ENCODE results near the gene NT5DC4. TPM values are rescaled to one million over a fixed set of nuclear protein-coding genes. Genes with fewer than 3 reads are reported as not detected.

Gene NT5DC4
- total and polyA plus RNA-seq, 2 of the 8 experiments (the other 6 are each of a cell fraction or from before 2014, with no cell fraction given): not detected

DNA sequence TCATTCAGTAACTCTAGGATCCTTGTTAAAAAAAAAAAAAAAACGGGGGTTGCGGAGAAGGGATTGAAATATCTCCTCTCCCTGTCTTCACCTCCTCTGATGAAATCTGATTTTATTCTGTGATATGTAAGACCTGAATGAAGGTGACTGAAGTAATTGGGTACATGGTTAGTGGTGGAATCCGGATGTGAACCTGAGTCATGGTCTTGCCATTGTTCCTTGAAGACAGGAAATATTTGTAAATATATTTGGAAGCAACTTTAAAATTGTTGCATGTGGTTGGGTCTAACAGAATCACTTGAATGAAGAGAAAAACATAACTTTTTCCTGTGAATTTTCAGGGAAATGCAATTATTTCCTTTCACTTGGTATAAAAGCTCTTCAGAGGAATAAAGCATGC, 66.5 kb downstream of the NT5DC4 start:
- Histone ChIP-seq H3K79me2 (ENCODE audit: control insufficient read depth in 1 of 2, insufficient read depth in 2 of 2, low read length in 2 of 2) (no peaks in the 10 kb centered on the region), H2BK120ac (replicated peaks; ENCODE audit: low read depth, low read length) (no peak overlapping the region), H3K23ac (ENCODE audit: insufficient read length) (no peak overlapping the region), H3K18ac (ENCODE audit: extremely low read depth, low read length) (no peak overlapping the region), H3K4ac (replicated peaks; ENCODE audit: insufficient read length, low read depth, low read length) (no peak overlapping the region), H3K4me2 (ENCODE audit: insufficient read depth in 1 of 2, low read depth in 2 of 2, low read length in 2 of 2) (no peak overlapping the region), H2BK15ac (ENCODE audit: low read length) (no peak overlapping the region), H3K4me1 (replicated peaks in 1 of 4; ENCODE audit: control insufficient read depth in 3 of 4, insufficient read depth in 4 of 4, low read length in 3 of 4) (peaks cover 1 to 18% (median 7%) of the 10 kb centered on the region in 4 experiments; a peak in 6 of 7 replicates), H3K4me3 (ENCODE audit: extremely low read depth in 1 of 4, insufficient read depth in 2 of 4, low read depth in 3 of 4, low read length in 4 of 4) (no peak overlapping the region), H2AK5ac (ENCODE audit: low read depth, low read length) (no peak overlapping the region), H2AFZ (ENCODE audit: low read length) (no peak overlapping the region), H2BK5ac (ENCODE audit: low read depth, low read length) (no peak overlapping the region), H3K9me3 (ENCODE audit: insufficient read depth in 2 of 2, low read depth in 1 of 2, low read length in 1 of 2) (peaks cover 0 to 3% of the 10 kb centered on the region in 2 experiments; a peak in 1 of 4 replicates), H3K14ac (ENCODE audit: insufficient read length) (no peak overlapping the region), H3K27me3 (replicated peaks in 1 of 4; ENCODE audit: control insufficient read depth in 3 of 4, extremely low read depth in 1 of 4, insufficient read depth in 3 of 4, low read length in 3 of 4) (no peaks in the 10 kb centered on the region), H3K9ac (replicated peaks in 1 of 4; ENCODE audit: extremely low read depth in 1 of 4, low read depth in 3 of 4, low read length in 3 of 4) (no peak overlapping the region), H4K5ac (ENCODE audit: insufficient read length, low read depth, low read length) (no peak overlapping the region), H3K56ac (replicated peaks; ENCODE audit: insufficient read length, low read depth, low read length) (no peak overlapping the region), H4K20me1 (replicated peaks in 1 of 2; ENCODE audit: control insufficient read depth in 1 of 2, insufficient read depth in 2 of 2, low read length in 2 of 2) (no peaks in the 10 kb centered on the region), H4K8ac (ENCODE audit: extremely low read depth, insufficient read depth, low read length) (no peak overlapping the region), H3K36me3 (ENCODE audit: control insufficient read depth in 2 of 4, insufficient read depth in 4 of 4, low read length in 3 of 4) (no peaks in the 10 kb centered on the region), H3K27ac (ENCODE audit: low read depth, low read length) (no peak overlapping the region), H2BK12ac (ENCODE audit: low read depth, low read length) (no peak overlapping the region), H3K23me2 (ENCODE audit: low read depth, low read length) (no peaks in the 10 kb centered on the region), H2BK20ac (ENCODE audit: low read length) (no peak overlapping the region), H4K91ac (replicated peaks; ENCODE audit: insufficient read length, low read length) (no peak overlapping the region), H3K79me1 (ENCODE audit: low read depth, low read length) (no peaks in the 10 kb centered on the region)
- 84% methylated on average over 3 of the region's 3 CpGs; no CpG with 5 or more reads in 1 of the 2 experiments for WGBS, 2 experiments (ENCODE audit: extremely low coverage in 1 of 2, insufficient coverage in 1 of 2, insufficient read length in 1 of 2, insufficient replicate concordance in 2 of 2, low coverage in 1 of 2, low lambda C conversion rate in 2 of 2, missing lambda C conversion rate in 1 of 2)
- ChIA-PET CTCF (ENCODE audit: partially characterized antibody) (interaction anchor here (0.7 to 1.4 kb wide), 2 partner anchors 60 to 559 kb away, joined by 3 read pairs; no protein-coding TSS in a partner anchor), POLR2A (ENCODE audit: partially characterized antibody) (no interaction called here)
- no peak for DNase-seq (ENCODE audit: low read depth in 1 of 2, low spot score in 2 of 2)
- no peak for FAIRE-seq
- no peak for TF ChIP-seq TCF12 (IDR thresholded peaks at IDR 0.05; ENCODE audit: low read depth, low read length)
- no peak for TF ChIP-seq RFX5 (IDR thresholded peaks at IDR 0.05; ENCODE audit: borderline replicate concordance, low read depth, low read length)
- TF ChIP-seq GTF2F1 (IDR thresholded peaks at IDR 0.05; ENCODE audit: borderline replicate concordance, low read depth, low read length): no peak
- no peak for TF ChIP-seq BRCA1 (IDR thresholded peaks at IDR 0.05; ENCODE audit: low read depth, low read length)
- TF ChIP-seq CTBP2 (IDR thresholded peaks at IDR 0.05; ENCODE audit: borderline replicate concordance, insufficient read depth, insufficient read length, low read length): no peak
- no peak for TF ChIP-seq JUN (IDR thresholded peaks at IDR 0.05; ENCODE audit: low read depth, low read length)
- TF ChIP-seq FOSL1 (IDR thresholded peaks at IDR 0.05; ENCODE audit: insufficient read depth, low read depth, low read length): no peak
- TF ChIP-seq RAD21 (IDR thresholded peaks at IDR 0.05 in 1 of 2, conservative IDR thresholded peaks at IDR 0.05 in 1 of 2; ENCODE audit: low read depth in 2 of 2, low read length in 2 of 2): no peak
- TF ChIP-seq SP2 (IDR thresholded peaks at IDR 0.05; ENCODE audit: low read length): no peak
- no peak for TF ChIP-seq TAF1 (IDR thresholded peaks at IDR 0.05; ENCODE audit: low read depth, low read length)
- TF ChIP-seq RXRA (IDR thresholded peaks at IDR 0.05; ENCODE audit: insufficient read depth, low read depth, low read length): no peak
- TF ChIP-seq NANOG (IDR thresholded peaks at IDR 0.05; ENCODE audit: insufficient read depth, low read depth, low read length, poor library complexity, severe bottlenecking): no peak
- TF ChIP-seq KDM1A (IDR thresholded peaks at IDR 0.05; ENCODE audit: borderline replicate concordance, low read length): no peak
- no peak for TF ChIP-seq EGR1 (IDR thresholded peaks at IDR 0.05; ENCODE audit: borderline replicate concordance, low read depth, low read length)

Measured in H1 (cell line).